Cardiac muscle cell (in vitro differentiated cells and primary cell): ENCODE results near the gene UBE2S. TPM values are rescaled to one million over a fixed set of nuclear protein-coding genes. Genes with fewer than 3 reads are reported as not detected.

ENCODE experiments used
- DNase-seq, 2 donors: peaks; one replicate each; pipeline versions ENCODE4 v3.0.0 to v3.0.0-alpha.2; 2010 to 2017; ENCODE audit warnings: low read depth in 1 of 2, low spot score in 1 of 2
- H3K27ac ChIP-seq: fragments of 200-600 bp; sonication (generic); 2 replicates; pipeline ENCODE4 v1.5.1; 2016
- H3K27me3 ChIP-seq: fragments of 200-600 bp; sonication (generic); 2 replicates; pipeline ENCODE4 v1.6.0; 2016; ENCODE audit warnings: control low read depth
- H3K36me3 ChIP-seq: fragments of 200-600 bp; sonication (generic); 2 replicates; pipeline ENCODE4 v1.5.1; 2016; ENCODE audit warnings: control low read depth
- H3K4me1 ChIP-seq: fragments of 200-600 bp; sonication (generic); 2 replicates; pipeline ENCODE4 v1.8.1; 2017; ENCODE audit warnings: low read depth, mild to moderate bottlenecking, mixed run types
- H3K4me3 ChIP-seq: fragments of 200-600 bp; sonication (generic); 2 replicates; pipeline ENCODE4 v1.5.1; 2016; ENCODE audit warnings: mild to moderate bottlenecking
- H3K9me3 ChIP-seq: fragments of 200-600 bp; sonication (generic); 2 replicates; pipeline ENCODE4 v1.5.1; 2017; ENCODE audit warnings: low read depth, mild to moderate bottlenecking, control low read depth
- polyA plus RNA-seq: library from polyadenylated mRNA; unstranded; fragments of >200 nt; fragmentation: Nextera tagmentation; extraction: Ambion mirVana; gene quantifications from 2 replicates; pipeline ENCODE4 v1.2.1, GENCODE V29; 2016
- total RNA-seq: library from RNA; depleted of rRNA; stranded (reverse); fragments of >200 nt; gene quantifications from 2 replicates; pipeline ENCODE4 v1.2.3, GENCODE V29; 2016
- TF ChIP-seq, protein P1 (sequence below): IDR thresholded peaks from 2 replicates; pipeline ENCODE4 v1.5.1; 2012; ENCODE audit warnings: low read depth, mild to moderate bottlenecking, low read length

The UBE2S gene
- total and polyA plus RNA-seq, 2 experiments from 2014 or later: 164 to 244 TPM

DNA sequence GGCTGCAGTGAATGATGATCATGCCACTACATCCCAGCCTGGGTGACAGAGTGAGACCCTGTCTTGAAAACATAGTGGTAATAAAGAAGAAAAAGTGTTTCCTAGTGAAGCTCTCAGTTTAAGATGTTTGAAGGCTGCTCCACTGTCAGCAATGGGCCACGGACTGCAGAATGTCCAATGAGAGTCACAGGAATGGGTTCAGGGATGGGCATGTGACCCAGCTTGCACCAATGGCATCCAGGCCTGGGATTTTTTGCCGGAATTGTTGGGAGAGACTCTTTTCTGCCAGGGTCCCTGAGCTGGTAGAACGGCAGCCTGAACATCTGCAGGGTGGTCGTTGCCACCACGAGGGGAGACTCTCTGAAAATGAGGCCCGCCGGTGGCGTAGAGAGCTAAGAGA is 29.3 kb upstream of the UBE2S start:
- Histone ChIP-seq H3K9me3 (no peaks in the 10 kb centered on the region), H3K36me3 (no peaks in the 10 kb centered on the region), H3K27me3 (peaks cover 40% of the 10 kb centered on the region), H3K27ac (no peak overlapping the region), H3K4me3 (no peak overlapping the region), H3K4me1 (no peaks in the 10 kb centered on the region)
- TF ChIP-seq, protein P1, sequence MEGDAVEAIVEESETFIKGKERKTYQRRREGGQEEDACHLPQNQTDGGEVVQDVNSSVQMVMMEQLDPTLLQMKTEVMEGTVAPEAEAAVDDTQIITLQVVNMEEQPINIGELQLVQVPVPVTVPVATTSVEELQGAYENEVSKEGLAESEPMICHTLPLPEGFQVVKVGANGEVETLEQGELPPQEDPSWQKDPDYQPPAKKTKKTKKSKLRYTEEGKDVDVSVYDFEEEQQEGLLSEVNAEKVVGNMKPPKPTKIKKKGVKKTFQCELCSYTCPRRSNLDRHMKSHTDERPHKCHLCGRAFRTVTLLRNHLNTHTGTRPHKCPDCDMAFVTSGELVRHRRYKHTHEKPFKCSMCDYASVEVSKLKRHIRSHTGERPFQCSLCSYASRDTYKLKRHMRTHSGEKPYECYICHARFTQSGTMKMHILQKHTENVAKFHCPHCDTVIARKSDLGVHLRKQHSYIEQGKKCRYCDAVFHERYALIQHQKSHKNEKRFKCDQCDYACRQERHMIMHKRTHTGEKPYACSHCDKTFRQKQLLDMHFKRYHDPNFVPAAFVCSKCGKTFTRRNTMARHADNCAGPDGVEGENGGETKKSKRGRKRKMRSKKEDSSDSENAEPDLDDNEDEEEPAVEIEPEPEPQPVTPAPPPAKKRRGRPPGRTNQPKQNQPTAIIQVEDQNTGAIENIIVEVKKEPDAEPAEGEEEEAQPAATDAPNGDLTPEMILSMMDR: no peak
- DNase-seq: no peak

DNA sequence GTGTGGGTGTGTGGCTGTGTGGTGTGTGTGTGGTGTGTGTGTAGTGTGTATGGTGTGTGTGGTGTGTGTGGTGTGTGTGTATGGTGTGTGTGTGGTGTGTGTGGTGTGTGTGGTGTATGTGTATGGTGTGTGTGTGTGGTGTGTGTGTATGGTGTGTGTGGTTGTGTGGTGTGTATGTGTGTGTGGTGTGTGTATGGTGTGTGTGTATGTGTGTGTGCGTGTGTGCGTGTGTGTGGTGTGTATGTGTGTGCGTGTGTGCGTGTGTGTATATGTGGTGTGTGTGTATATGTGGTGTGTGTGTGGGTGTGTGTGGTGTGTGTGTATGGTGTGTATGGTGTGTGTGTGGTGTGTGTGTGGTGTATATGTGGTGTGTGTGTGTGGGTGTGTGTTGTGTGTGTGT is 27.4 kb upstream of the UBE2S start:
- DNase-seq: no peak
- Histone ChIP-seq H3K4me1 (no peaks in the 10 kb centered on the region), H3K27me3 (peaks cover 22% of the 10 kb centered on the region), H3K36me3 (no peaks in the 10 kb centered on the region), H3K27ac (no peak overlapping the region), H3K4me3 (no peak overlapping the region), H3K9me3 (no peaks in the 10 kb centered on the region)
- TF ChIP-seq, protein P1: no peak

GRCh38 chr19:55434356-55434919 is 26.9 kb upstream of the UBE2S start:
- Histone ChIP-seq H3K36me3 (no peaks in the 10 kb centered on the region), H3K4me1 (no peaks in the 10 kb centered on the region), H3K9me3 (no peaks in the 10 kb centered on the region), H3K27ac (no peak overlapping the region), H3K27me3 (peaks cover 16% of the 10 kb centered on the region), H3K4me3 (no peak overlapping the region)
- no peak for DNase-seq
- TF ChIP-seq, protein P1: no peak

GRCh38 chr19:55433292-55433691 is 25.7 kb upstream of the UBE2S start:
- TF ChIP-seq, protein P1: no peak
- no peak overlapping the region for H3K4me3 ChIP-seq
- DNase-seq: no peak

GRCh38 chr19:55432241-55432959 is 24.8 kb upstream of the UBE2S start:
- Histone ChIP-seq H3K9me3 (no peaks in the 10 kb centered on the region), H3K27me3 (no peaks in the 10 kb centered on the region), H3K36me3 (no peaks in the 10 kb centered on the region), H3K4me1 (no peaks in the 10 kb centered on the region), H3K4me3 (no peak overlapping the region), H3K27ac (no peak overlapping the region)
- no peak for DNase-seq
- TF ChIP-seq, protein P1: no peak

More at GRCh38 chr19:55433292-55433691, 25.7 kb upstream of the UBE2S start:
- H3K27me3 ChIP-seq: peaks cover 5% of the 10 kb centered on the region
- H3K4me1 ChIP-seq: no peaks in the 10 kb centered on the region
- H3K9me3 ChIP-seq: no peaks in the 10 kb centered on the region
- no peaks in the 10 kb centered on the region for H3K36me3 ChIP-seq
- H3K27ac ChIP-seq: no peak overlapping the region
